GOT3 (cell line): ENCODE measurements around the gene GLT1D1.

Experiments
- DNase-seq: peaks from one replicate; lab custom pipeline; 2025; ENCODE audit warnings: mixed read lengths; lab: John Stamatoyannopoulos, UW

The GLT1D1 gene

GRCh38 chr12:129001826-129002225 is 148.5 kb downstream of the GLT1D1 start:
- DNase-seq = no peak

DNA sequence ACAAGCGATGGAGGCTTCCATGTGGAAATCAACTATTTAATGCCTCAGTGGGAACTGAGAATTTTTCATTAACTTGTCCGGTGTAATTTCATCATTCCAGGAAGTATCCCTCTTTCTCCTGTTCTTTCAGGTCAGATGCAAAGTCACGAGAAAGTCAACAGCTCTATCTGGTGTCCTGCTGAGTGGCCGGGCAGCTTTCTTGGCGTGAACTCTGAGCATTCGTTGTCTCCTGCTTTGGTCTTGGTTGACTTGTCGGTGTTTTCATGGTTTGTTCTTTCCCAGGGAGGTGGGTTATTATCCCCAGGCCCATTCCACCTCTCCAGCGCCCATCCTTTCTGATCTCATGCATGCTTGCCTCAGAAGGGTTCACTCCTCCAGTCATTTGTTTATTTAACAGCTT is 149.1 kb downstream of the GLT1D1 start:
- DNase-seq = no peak

DNA sequence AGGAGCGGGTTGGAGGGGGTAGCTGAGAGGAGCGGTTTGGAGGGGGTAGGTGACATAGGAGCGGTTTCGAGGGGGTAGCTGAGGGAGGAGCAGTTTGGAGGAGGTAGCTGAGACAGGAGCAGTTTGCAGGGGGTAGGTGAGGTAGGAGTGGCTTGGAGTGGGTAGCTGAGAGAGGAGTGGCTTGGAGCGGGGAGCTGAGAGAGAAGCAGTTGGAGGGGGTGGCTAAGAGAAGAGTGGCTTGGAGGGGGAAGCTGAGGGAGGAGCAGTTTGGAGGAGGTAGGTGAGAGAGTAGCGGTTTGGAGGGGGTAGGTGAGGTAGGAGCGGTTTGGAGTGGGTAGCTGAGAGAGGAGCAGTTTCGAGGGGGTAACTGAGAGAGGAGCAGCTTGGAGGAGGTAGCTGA is 152.1 kb downstream of the GLT1D1 start:
- no peak for DNase-seq

DNA sequence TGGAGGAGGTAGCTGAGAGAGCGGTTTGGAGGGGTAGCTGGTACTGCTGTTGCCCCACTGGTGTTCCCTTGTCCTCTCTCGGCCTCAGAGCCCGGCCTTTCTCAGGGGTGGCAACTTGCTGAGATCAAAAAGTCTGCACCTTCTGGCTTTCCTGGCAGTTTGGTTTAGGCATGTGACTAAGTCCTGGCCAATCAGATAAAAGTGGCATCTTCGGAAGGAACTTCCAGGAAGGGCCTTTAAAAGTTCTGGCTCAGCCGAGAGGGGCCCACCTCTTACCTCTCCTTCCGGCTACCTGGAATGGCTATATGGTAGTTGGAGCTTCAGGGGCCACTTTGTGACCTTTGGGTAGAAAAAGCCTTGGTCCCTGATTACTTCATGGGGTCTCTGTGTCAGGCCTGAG is 152.6 kb downstream of the GLT1D1 start:
- no peak for DNase-seq

DNA sequence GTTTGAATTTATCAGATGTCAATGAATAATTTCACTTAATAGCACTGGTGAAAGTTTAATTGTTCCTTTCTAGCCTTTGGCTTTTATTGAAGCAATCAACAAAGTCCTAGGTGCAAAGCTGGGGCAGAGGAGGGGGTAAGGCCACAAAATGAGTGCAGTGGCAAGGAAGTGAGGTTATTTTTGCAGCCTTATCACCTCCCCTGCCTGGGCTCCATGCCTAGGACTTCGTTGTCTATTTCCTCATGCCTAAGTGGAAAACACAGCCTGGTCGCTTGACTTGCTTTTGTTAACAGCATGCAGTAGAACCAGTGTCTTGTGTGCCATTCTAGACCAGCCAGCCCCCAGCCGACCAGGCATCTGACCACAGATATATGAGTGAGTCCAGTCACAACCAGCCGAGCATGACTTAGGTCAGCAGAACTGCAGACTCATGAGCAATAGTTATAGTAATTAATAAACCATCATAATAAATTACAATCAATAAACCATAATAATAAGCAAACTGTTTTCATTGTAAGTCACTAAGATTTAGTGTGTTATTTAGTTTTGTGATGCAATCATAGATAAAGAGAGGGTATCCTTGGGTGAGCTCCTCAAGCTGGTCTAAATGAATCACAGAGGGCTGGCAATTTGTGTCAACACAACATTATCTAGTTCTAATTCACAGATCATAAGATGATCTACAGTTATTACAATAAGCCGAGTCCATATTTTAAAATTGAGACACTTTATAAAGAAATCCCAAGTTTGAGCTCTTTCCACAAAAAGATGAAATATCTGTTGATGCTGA is 156.8 kb downstream of the GLT1D1 start:
- DNase-seq = no peak

GRCh38 chr12:129016159-129016558 is 162.9 kb downstream of the GLT1D1 start:
- DNase-seq = no peak

DNA sequence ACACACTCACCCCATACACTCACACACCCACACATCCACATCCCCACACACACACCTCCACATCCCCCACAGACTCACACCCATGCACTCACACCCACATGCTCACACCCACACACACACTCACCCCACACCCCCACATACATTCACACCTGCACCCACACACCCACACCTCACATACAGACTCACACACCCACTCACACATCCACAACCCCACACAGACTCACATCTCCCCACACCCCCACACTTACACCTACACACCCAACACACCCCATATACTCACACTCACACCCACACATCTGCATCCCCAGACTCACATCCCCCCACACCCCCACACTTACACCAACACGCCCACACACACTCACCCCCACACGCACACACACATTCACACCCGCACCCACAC is 171.8 kb downstream of the GLT1D1 start:
- no peak for DNase-seq

DNA sequence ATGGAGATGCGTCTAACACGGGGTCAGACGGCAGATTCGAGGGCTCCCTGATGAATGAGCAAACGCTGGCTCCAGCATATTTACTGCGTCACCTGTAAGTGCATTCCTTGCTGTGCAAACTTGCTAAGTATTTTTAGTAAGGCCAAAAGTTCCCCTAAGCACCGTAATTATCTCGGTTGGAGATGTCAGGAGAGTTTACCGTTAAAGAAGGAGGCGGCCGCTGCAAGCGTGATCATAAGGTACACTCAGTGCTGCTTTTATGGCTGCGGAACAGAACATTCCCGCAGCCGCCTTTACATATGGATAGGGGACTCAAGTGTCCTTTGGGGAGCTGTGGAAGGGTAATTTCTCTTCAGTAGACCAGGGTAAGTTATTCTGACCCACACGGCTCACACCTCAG is 175.6 kb downstream of the GLT1D1 start:
- DNase-seq = no peak
